Immature natural killer cell (primary cell): Measurements from ENCODE around the gene KLF4. TPM values are rescaled to one million over a fixed set of nuclear protein-coding genes. Genes with fewer than 3 reads are reported as not detected.

ENCODE experiments used
- DNase-seq, 3 donors: peaks; one replicate each; pipeline ENCODE4 v3.0.0; 2022; ENCODE audit warnings: mixed read lengths in 1 of 3
- H3K27ac Mint-ChIP-seq, 6 donors: one replicate each; pipeline ENCODE4 v1.8.0; 2020; ENCODE audit warnings: mixed read lengths in 6 of 6, mild to moderate bottlenecking in 5 of 6, inconsistent platforms in 4 of 6, moderate library complexity in 3 of 6
- H3K27me3 Mint-ChIP-seq, 3 donors: one replicate each; pipeline ENCODE4 v1.8.0; 2020 to 2021; ENCODE audit warnings: low read depth in 3 of 3, mild to moderate bottlenecking in 3 of 3, mixed read lengths in 3 of 3, moderate library complexity in 3 of 3, inconsistent platforms in 1 of 3
- H3K36me3 Mint-ChIP-seq, 3 donors: one replicate each; pipeline ENCODE4 v1.8.0; 2020; ENCODE audit warnings: mixed read lengths in 3 of 3, inconsistent platforms in 2 of 3, mild to moderate bottlenecking in 2 of 3
- H3K4me1 Mint-ChIP-seq, 2 donors: one replicate each; pipeline ENCODE4 v1.8.0; 2020; ENCODE audit warnings: inconsistent platforms in 2 of 2, mild to moderate bottlenecking in 2 of 2, mixed read lengths in 2 of 2, moderate library complexity in 1 of 2
- H3K4me3 Mint-ChIP-seq, 5 donors: one replicate each; pipeline ENCODE4 v1.8.0; 2020; ENCODE audit warnings: mild to moderate bottlenecking in 5 of 5, mixed read lengths in 5 of 5, inconsistent platforms in 3 of 5, moderate library complexity in 3 of 5
- H3K9me3 Mint-ChIP-seq, 6 donors: one replicate each; pipeline ENCODE4 v1.8.0; 2020; ENCODE audit warnings: mild to moderate bottlenecking in 6 of 6, mixed read lengths in 6 of 6, inconsistent platforms in 4 of 6, moderate library complexity in 3 of 6
- polyA plus RNA-seq, 3 donors: library from polyadenylated mRNA; unstranded; fragments of 300-500 nt; fragmentation: Illumina TruSeq; gene quantifications; one replicate each; pipeline ENCODE4 v1.2.3, GENCODE V29; 2021

Gene KLF4
- polyA plus RNA-seq, 3 donors from 2014 or later = 0.41 to 2.1 (median 0.67) TPM

GRCh38 chr9:107481035-107481434 is 8.5 kb downstream of the KLF4 start:
- Mint-ChIP-seq H3K36me3 (no peaks in the 10 kb centered on the region), H3K27ac (no peak overlapping the region), H3K9me3 (no peaks in the 10 kb centered on the region)

DNA sequence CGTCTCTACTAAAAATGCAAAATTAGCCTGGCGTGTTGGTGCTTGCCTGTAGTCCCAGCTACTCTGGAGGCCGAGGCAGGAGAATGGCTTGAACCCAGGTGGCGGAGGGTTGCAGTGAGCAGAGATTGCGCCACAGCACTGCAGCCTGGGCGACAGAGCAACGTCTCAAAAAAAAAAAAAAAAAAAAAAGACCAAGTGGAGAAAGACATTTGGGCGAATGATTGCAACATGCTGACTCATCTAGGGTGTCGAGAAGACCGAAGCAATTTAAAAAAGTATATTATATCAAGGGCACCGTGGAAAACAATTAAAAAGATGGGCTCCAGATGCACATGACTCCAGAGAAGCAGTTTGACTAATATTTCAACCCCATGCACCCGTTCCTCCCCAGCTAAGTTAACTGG is 9.2 kb downstream of the KLF4 start:
- no peak for DNase-seq
- Mint-ChIP-seq H3K27ac (no peak overlapping the region), H3K4me3 (no peak overlapping the region), H3K36me3 (no peaks in the 10 kb centered on the region), H3K4me1 (no peaks in the 10 kb centered on the region), H3K9me3 (no peaks in the 10 kb centered on the region), H3K27me3 (peaks cover 3 to 11% (median 6%) of the 10 kb centered on the region in 3 donors)

More at GRCh38 chr9:107481035-107481434, 8.5 kb downstream of the KLF4 start:
- H3K4me1 Mint-ChIP-seq = no peaks in the 10 kb centered on the region
- peaks cover 1 to 14% (median 6%) of the 10 kb centered on the region in 3 donors for H3K27me3 Mint-ChIP-seq
- H3K4me3 Mint-ChIP-seq = no peak overlapping the region
- no peak for DNase-seq

GRCh38 chr9:107478805-107479204 is 10.8 kb downstream of the KLF4 start:
- no peaks in the 10 kb centered on the region for H3K36me3 Mint-ChIP-seq
- DNase-seq = no peak
- H3K4me1 Mint-ChIP-seq = no peaks in the 10 kb centered on the region
- no peaks in the 10 kb centered on the region for H3K9me3 Mint-ChIP-seq
- H3K27me3 Mint-ChIP-seq = peaks cover 2 to 15% (median 2%) of the 10 kb centered on the region in 3 donors
- no peak overlapping the region for H3K27ac Mint-ChIP-seq
- H3K4me3 Mint-ChIP-seq = no peak overlapping the region

DNA sequence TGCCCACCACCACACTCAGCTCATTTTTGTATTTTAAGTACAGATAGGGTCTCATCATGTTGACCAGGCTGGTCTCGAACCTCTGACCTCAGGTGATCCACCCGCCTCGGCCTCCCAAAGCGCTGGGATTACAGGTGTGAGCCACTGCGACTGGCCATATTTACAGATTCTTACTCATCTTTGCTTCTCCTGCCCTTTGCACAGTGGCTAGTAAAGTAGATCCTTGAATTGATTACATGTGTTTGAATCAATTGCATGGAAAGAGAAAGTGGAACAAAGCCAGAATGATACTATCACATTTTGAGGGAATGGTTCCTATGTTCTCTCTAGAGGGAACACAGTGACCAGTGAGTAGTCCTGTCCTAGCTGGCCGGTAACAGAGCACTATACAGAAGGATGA is 15.4 kb downstream of the KLF4 start:
- Mint-ChIP-seq H3K27me3 (peaks cover 4 to 15% (median 5%) of the 10 kb centered on the region in 3 donors), H3K27ac (no peak overlapping the region), H3K9me3 (no peaks in the 10 kb centered on the region), H3K4me3 (no peak overlapping the region), H3K36me3 (no peaks in the 10 kb centered on the region), H3K4me1 (no peaks in the 10 kb centered on the region)
- DNase-seq = no peak

DNA sequence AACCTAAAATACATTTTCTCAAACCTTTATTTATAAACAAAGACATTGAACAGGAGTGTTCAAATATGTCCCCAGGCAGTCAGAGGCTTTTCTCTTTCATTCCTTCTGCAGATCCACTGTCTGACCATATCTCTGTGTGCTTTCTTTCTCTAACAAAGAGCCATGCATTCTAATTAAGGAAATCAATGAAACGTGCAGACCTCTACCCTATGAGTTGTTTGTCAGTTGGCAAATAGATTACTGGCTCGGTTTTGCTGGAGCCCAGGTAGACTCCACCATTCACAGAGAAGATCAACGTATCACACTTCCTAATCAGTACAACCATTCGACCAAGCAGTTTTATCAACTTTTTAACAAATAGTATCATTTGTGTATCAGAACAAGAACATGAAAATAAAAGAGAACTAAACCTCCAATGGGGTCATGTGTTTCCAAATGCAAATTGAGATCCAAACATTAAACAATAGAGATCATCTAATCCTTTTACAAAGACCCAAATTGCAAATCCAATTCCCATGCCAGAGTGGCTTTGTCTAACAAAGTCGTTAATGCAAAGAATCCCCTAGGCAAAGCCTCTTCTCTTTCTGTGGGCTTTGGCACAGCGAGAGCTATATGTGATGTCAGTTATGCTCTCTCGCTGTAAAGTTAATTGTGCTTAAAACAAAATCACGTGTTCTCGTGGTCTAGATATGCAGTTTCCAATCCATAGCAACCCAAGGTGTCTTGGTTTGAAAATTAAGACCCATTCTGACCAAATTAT is 16.8 kb downstream of the KLF4 start:
- H3K27ac Mint-ChIP-seq = no peak overlapping the region
- DNase-seq = no peak
- H3K4me3 Mint-ChIP-seq = no peak overlapping the region
- H3K27me3 Mint-ChIP-seq = peaks cover 3 to 13% (median 5%) of the 10 kb centered on the region in 3 donors
- H3K4me1 Mint-ChIP-seq = no peaks in the 10 kb centered on the region
- no peaks in the 10 kb centered on the region for H3K9me3 Mint-ChIP-seq
- H3K36me3 Mint-ChIP-seq = no peaks in the 10 kb centered on the region

DNA sequence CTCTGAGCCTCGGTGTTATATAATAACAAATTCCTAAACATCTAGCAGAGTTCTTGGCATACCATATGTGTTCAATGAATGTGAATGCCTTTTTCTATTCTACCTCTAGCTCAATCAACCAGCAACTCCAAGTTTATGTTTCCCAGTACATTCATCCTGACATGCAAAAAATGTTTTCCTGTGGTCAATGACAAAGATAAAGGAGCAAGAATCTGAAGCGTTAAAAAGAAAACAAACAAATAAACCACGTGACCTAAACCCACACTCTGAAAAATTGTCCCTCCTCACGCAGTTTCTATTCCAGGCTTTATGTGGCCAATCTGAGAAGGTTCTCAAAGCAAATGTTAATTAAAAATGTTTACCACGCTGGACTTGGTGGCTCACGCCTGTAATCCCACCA is 18.0 kb downstream of the KLF4 start:
- no peak for DNase-seq
- Mint-ChIP-seq H3K4me3 (no peak overlapping the region), H3K36me3 (no peaks in the 10 kb centered on the region), H3K4me1 (no peaks in the 10 kb centered on the region), H3K27ac (no peak overlapping the region), H3K27me3 (peaks cover 2 to 11% (median 9%) of the 10 kb centered on the region in 3 donors), H3K9me3 (no peaks in the 10 kb centered on the region)

DNA sequence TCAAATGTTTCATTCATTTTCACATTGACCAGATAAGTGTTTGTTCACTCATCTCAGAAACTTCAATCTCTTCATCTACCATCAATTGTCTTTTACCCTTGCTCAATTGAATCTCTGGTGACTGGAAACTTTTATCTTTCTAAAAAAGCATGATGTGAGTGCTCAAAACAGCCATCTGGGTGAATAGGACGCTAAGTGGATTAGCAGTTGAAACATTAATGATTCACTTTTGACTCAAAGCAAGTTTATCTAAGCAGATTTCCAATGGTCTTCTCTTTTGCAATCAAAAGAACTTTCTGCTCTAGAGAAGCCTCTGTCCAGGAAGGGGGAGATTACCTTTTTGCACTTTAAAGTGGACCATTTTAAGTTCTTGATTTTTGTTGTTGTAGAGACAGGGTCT is 22.2 kb downstream of the KLF4 start:
- Mint-ChIP-seq H3K27ac (no peak overlapping the region), H3K4me1 (peaks cover 5 to 14% of the 10 kb centered on the region in 2 donors), H3K4me3 (no peak overlapping the region), H3K27me3 (peaks cover 8 to 24% (median 14%) of the 10 kb centered on the region in 3 donors), H3K36me3 (no peaks in the 10 kb centered on the region), H3K9me3 (no peaks in the 10 kb centered on the region)
- no peak for DNase-seq

- Mint-ChIP-seq H3K27me3 (peaks cover 8 to 24% (median 14%) of the 10 kb centered on the region in 3 donors), H3K36me3 (no peaks in the 10 kb centered on the region), H3K4me3 (peak overlapping the region in 2 of 5 donors; percentile 45 to 86), H3K27ac (no peak overlapping the region), H3K9me3 (no peaks in the 10 kb centered on the region), H3K4me1 (peaks cover 5 to 14% of the 10 kb centered on the region in 2 donors)
- no peak for DNase-seq
These were observed 22.7 kb downstream of the KLF4 start for GRCh38 chr9:107466826-107467225.

DNA sequence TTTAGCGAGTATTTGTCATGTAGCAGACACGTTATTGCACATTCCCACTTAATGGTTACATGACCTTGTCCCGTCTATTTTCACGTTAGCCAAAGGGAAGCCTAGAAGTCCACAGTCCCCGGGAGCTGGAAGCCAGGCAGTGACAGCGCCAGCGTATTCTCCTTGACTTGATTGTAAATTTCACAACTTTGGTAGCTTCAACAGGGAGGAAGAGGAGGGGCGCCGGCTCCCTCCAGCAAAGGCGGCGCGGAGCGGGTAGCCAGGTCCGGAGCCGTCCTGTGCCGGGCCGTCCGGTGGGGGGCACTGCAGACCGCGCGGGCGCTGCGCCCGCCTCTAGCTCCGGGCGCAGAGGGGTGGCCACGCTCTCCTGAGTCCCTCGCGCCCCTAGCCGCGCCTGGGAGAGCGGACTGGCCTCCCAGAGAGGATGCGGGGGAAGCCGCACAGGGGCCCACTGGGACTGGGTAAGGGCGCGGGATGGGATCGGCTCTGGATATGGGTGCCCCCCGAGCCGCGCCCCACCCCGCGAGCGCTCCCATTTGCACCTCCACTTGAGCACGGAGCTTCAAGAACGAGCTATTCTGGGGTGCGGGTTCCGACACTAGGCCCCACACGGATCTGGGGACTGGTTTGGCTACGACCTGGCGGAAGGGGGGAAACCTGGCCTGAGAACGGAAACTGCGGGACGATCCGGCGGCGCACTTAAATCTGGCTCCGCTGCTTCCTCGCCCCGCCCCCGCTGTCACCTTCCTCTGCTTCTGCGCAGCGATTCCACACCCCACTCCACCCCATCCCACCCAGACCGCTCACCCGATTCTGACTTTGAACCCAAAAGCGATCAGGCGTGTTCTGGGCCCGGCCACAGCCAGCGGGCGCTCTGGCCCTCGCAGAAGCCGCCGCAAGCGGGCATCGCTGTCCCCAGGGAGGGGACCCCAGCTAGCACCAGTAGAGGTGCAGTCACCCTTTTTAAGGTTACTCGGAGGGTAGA is 23.8 kb downstream of the KLF4 start:
- no peaks in the 10 kb centered on the region for H3K36me3 Mint-ChIP-seq
- peaks cover 8 to 27% (median 14%) of the 10 kb centered on the region in 3 donors for H3K27me3 Mint-ChIP-seq
- peak overlapping the region; percentile 71 to 86 (median 81) for H3K4me3 Mint-ChIP-seq
- DNase-seq = peak in 1 of 3 donors; percentile 29
- H3K4me1 Mint-ChIP-seq = peaks cover 5 to 14% of the 10 kb centered on the region in 2 donors
- H3K27ac Mint-ChIP-seq = peak overlapping the region in 1 of 6 donors; percentile 21
- H3K9me3 Mint-ChIP-seq = no peaks in the 10 kb centered on the region

GRCh38 chr9:107464516-107464915 is 25.1 kb downstream of the KLF4 start:
- DNase-seq = no peak
- H3K9me3 Mint-ChIP-seq = no peaks in the 10 kb centered on the region
- no peaks in the 10 kb centered on the region for H3K36me3 Mint-ChIP-seq
- H3K4me3 Mint-ChIP-seq = peak overlapping the region; percentile 30 to 86 (median 45)
- no peak overlapping the region for H3K27ac Mint-ChIP-seq
- H3K27me3 Mint-ChIP-seq = peaks cover 6 to 28% (median 14%) of the 10 kb centered on the region in 3 donors
- H3K4me1 Mint-ChIP-seq = peaks cover 5 to 14% of the 10 kb centered on the region in 2 donors

DNA sequence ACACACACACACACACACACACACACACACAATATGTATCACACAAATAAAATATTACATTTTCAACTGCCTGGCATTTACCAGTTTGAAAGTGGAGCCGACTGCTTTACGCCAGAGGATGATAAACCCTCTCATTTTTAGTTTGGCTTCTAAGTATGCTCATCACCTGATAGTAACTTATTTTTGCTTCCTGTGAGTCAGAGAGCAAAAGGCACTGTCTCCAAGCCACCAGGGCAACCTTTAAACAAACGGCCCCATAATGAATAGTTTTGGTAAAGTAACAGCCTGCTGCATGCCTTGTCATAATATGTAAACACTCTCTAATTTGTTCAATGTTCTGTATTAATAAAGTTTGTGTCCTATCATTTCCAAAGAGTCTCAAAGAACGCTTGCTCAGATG is 26.9 kb downstream of the KLF4 start:
- Mint-ChIP-seq H3K27ac (no peak overlapping the region), H3K36me3 (no peaks in the 10 kb centered on the region), H3K9me3 (no peaks in the 10 kb centered on the region), H3K4me1 (peaks cover 5 to 14% of the 10 kb centered on the region in 2 donors), H3K27me3 (peaks cover 6 to 30% (median 11%) of the 10 kb centered on the region in 3 donors), H3K4me3 (no peak overlapping the region)
- no peak for DNase-seq

- H3K4me3 Mint-ChIP-seq = no peak overlapping the region
- peaks cover 7 to 26% (median 7%) of the 10 kb centered on the region in 3 donors for H3K27me3 Mint-ChIP-seq
- no peak for DNase-seq
- H3K27ac Mint-ChIP-seq = no peak overlapping the region
- no peaks in the 10 kb centered on the region for H3K9me3 Mint-ChIP-seq
- no peaks in the 10 kb centered on the region for H3K36me3 Mint-ChIP-seq
- peaks cover 4 to 11% of the 10 kb centered on the region in 2 donors for H3K4me1 Mint-ChIP-seq
These were observed 29.2 kb downstream of the KLF4 start for GRCh38 chr9:107460153-107461023.

GRCh38 chr9:107455425-107456135 is 34.0 kb downstream of the KLF4 start:
- no peak overlapping the region for H3K4me3 Mint-ChIP-seq

More at GRCh38 chr9:107455425-107456135, 34.0 kb downstream of the KLF4 start:
- no peak for DNase-seq
- peaks cover 0 to 9% (median 7%) of the 10 kb centered on the region in 3 donors for H3K27me3 Mint-ChIP-seq
- H3K9me3 Mint-ChIP-seq = no peaks in the 10 kb centered on the region
- no peak overlapping the region for H3K27ac Mint-ChIP-seq
- no peaks in the 10 kb centered on the region for H3K36me3 Mint-ChIP-seq
- H3K4me1 Mint-ChIP-seq = no peaks in the 10 kb centered on the region
